Left lung (tissue), 10 donors: ENCODE data around the gene EPYC. TPM values are rescaled to one million over a fixed set of nuclear protein-coding genes. Genes with fewer than 3 reads are reported as not detected.

Experiments
- ATAC-seq: fragments of 200-7000 bp; cut with Tn5 transposase; one replicate; pipeline ENCODE4 v1.9.1; 2020; ENCODE audit warnings: moderate library complexity
- DNase-seq, 4 donors: peaks; one replicate each; pipeline ENCODE4 v3.0.0-alpha.2; 2013 to 2020
- H3K27ac ChIP-seq, 2 donors: fragments of 200-600 bp; sonication (generic) in 1 of 2; one replicate each; pipeline versions ENCODE4 v1.5.0 to v1.8.0; 2020 to 2021
- H3K27me3 ChIP-seq, 2 donors: fragments of 200-600 bp; sonication (generic) in 1 of 2; one replicate each; pipeline versions ENCODE4 v1.5.0 to v1.8.0; 2020 to 2021
- H3K36me3 ChIP-seq, 2 donors: fragments of 200-600 bp; sonication (generic) in 1 of 2; one replicate each; pipeline versions ENCODE4 v1.5.0 to v1.8.0; 2020 to 2021
- H3K4me1 ChIP-seq, 2 donors: fragments of 200-600 bp; one replicate each; pipeline ENCODE4 v1.8.0; 2021
- H3K4me3 ChIP-seq, 2 donors: fragments of 200-600 bp; sonication (generic) in 1 of 2; one replicate each; pipeline versions ENCODE4 v1.5.0 to v1.8.0; 2020 to 2021; ENCODE audit warnings: mild to moderate bottlenecking in 1 of 2
- H3K9me3 ChIP-seq, 2 donors: fragments of 200-600 bp; sonication (generic) in 1 of 2; one replicate each; pipeline versions ENCODE4 v1.5.0 to v1.8.0; 2020 to 2021
- CTCF ChIP-seq, 2 donors: fragments of 200-600 bp; sonication (generic) in 1 of 2; IDR thresholded peaks; one replicate each; pipeline versions ENCODE4 v1.5.0 to v1.8.0; 2021; ENCODE audit warnings: antibody characterized with exemption in 2 of 2
- intact Hi-C, 2 donors: fragments of 100-400 bp; cut with DNase I; formaldehyde crosslinking; loops; one replicate each; pipeline versions ENCODE4 v1.11.2 to v1.14.2; 2022
- polyA plus RNA-seq, 6 donors: library from polyadenylated mRNA; unstranded; fragments of 120-200 nt; gene quantifications; one replicate each; pipeline ENCODE4 v1.2.1, GENCODE V29; 2013; ENCODE audit not compliant: insufficient read length in 6 of 6
- total RNA-seq, 2 donors: library from RNA; stranded (reverse); fragmentation: NEBNext Ultra II Directional; extraction: Animal tissue kit (Norgen Biotek cat#: 25700); gene quantifications; one replicate each; pipeline ENCODE4 v1.2.1, GENCODE V29; 2021
- donor health status: DM: no; HTN: yes; CAD: no.
- donor health status: DM: no; HTN: no; CAD: no.

EPYC gene
- total and polyA plus RNA-seq, 8 donors, result 0.13 to 0.47 (median 0.15) TPM; not detected in 5

- DNase-seq (no peak), ATAC-seq (no peak)
- no peaks in the 10 kb centered on the region for H3K9me3 ChIP-seq
- no peaks in the 10 kb centered on the region for H3K36me3 ChIP-seq
- H3K4me1 ChIP-seq, result no peaks in the 10 kb centered on the region
- H3K27me3 ChIP-seq, result no peaks in the 10 kb centered on the region
- no peak overlapping the region for H3K27ac ChIP-seq
- no peak overlapping the region for H3K4me3 ChIP-seq
- intact Hi-C loops, result no loop called here
- no peak for TF ChIP-seq CTCF (IDR thresholded peaks at IDR 0.05)
These were observed 2.9 kb upstream of the EPYC start for GRCh38 chr12:91007531-91008290.

GRCh38 chr12:91003737-91004136 is 1.0 kb downstream of the EPYC start:
- DNase-seq, result no peak
- TF ChIP-seq CTCF (IDR thresholded peaks at IDR 0.05), result no peak
- intact Hi-C loops, result no loop called here
- no peak overlapping the region for H3K27ac ChIP-seq
- H3K9me3 ChIP-seq, result no peaks in the 10 kb centered on the region
- H3K27me3 ChIP-seq, result no peaks in the 10 kb centered on the region
- no peaks in the 10 kb centered on the region for H3K4me1 ChIP-seq
- ATAC-seq, result no peak
- no peak overlapping the region for H3K4me3 ChIP-seq
- H3K36me3 ChIP-seq, result no peaks in the 10 kb centered on the region

GRCh38 chr12:91001306-91001705 is 3.5 kb downstream of the EPYC start:
- no peaks in the 10 kb centered on the region for H3K4me1 ChIP-seq
- no peaks in the 10 kb centered on the region for H3K9me3 ChIP-seq
- H3K36me3 ChIP-seq, result no peaks in the 10 kb centered on the region
- ATAC-seq (no peak), DNase-seq (no peak)
- intact Hi-C loops, result no loop called here
- H3K27me3 ChIP-seq, result no peaks in the 10 kb centered on the region
- TF ChIP-seq CTCF (IDR thresholded peaks at IDR 0.05), result no peak
- no peak overlapping the region for H3K27ac ChIP-seq
- no peak overlapping the region for H3K4me3 ChIP-seq

GRCh38 chr12:90999966-91000365 is 4.8 kb downstream of the EPYC start:
- Histone ChIP-seq H3K27ac (no peak overlapping the region), H3K9me3 (no peaks in the 10 kb centered on the region), H3K4me3 (no peak overlapping the region), H3K27me3 (no peaks in the 10 kb centered on the region), H3K36me3 (no peaks in the 10 kb centered on the region), H3K4me1 (no peaks in the 10 kb centered on the region)
- TF ChIP-seq CTCF (IDR thresholded peaks at IDR 0.05), result no peak
- intact Hi-C loops, result no loop called here
- ATAC-seq (no peak), DNase-seq (no peak)

GRCh38 chr12:90999527-90999926 is 5.2 kb downstream of the EPYC start:
- DNase-seq (no peak), ATAC-seq (no peak)
- no peak for TF ChIP-seq CTCF (IDR thresholded peaks at IDR 0.05)
- Histone ChIP-seq H3K4me1 (no peaks in the 10 kb centered on the region), H3K9me3 (no peaks in the 10 kb centered on the region), H3K4me3 (no peak overlapping the region), H3K27ac (no peak overlapping the region), H3K36me3 (no peaks in the 10 kb centered on the region), H3K27me3 (no peaks in the 10 kb centered on the region)
- intact Hi-C loops, result no loop called here
